Activated CD4-positive, alpha-beta T cell treated with anti-CD3 and anti-CD28 coated beads, Interleukin-10, Interleukin-2, amounts not matched to agents 100 ng/mL and 50 ng/mL, durations not matched to agents 16 hours and 8 hours (primary cell): ENCODE data around the gene SLC48A1.

ENCODE experiments used
- DNase-seq: peaks from one replicate; pipeline ENCODE4 v3.0.0-alpha.2; 2020

Gene SLC48A1

DNA sequence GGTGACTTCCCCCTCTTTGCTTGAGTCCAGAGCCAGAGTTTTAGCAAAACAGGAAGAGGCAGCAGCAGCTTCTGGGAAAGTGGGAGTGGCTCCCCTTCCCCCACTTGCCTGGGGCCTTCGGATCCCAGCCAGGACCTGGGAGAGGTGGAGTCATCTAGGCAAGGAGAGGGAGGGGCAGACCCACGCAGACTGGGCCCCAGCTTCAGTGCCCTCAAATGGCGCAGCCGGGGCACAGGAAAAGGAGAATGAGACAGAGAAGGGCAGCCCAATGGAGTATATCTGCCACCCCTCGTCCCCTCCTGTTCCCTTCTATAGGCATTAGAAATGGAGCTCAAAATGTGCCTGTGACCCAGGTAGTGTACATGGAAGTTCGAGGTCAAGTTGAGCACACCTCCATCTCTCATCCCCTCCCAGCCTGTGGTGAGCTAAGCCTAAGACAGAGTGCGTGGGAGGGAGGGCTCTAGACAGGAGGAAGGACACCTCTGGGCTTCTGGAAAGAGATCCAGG, 56.0 kb downstream of the SLC48A1 start:
- no peak for DNase-seq

DNA sequence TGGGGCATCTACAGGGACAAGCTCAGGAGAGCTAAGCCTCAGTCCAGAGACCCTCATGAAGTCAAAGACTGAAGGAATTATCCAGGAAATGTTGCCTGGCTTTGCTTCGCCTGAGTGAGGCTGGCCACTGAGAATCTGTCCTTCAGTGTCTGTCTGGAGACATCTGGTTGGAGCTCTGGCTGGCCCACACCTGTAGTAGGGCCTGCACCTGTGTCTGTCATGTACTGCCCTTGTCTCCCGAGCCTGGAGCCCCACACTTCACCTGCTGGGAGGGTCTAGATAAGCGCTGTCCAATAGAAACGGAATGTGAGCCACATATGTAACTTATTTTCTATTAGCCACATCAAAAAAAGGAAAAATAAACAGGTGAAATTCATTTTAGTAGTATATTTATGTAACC, 56.5 kb downstream of the SLC48A1 start:
- DNase-seq = no peak
